ENCODE measurements around the gene PDIA5.
"Not testable (repeated sequence)": the region's sequence is repeated elsewhere in the genome, so short reads cannot be mapped to it uniquely, and the experiment has no call there.

The PDIA5 gene

GRCh38 chr3:123090728-123091531, 24.1 kb downstream of the PDIA5 start:
- FAIRE-seq: no peak
- DNase-seq (ENCODE audit: low spot score): no peak

- FAIRE-seq: no peak
- DNase-seq (ENCODE audit: low spot score): no peak
Observed at GRCh38 chr3:123092243-123092642, 25.4 kb downstream of the PDIA5 start.

DNA sequence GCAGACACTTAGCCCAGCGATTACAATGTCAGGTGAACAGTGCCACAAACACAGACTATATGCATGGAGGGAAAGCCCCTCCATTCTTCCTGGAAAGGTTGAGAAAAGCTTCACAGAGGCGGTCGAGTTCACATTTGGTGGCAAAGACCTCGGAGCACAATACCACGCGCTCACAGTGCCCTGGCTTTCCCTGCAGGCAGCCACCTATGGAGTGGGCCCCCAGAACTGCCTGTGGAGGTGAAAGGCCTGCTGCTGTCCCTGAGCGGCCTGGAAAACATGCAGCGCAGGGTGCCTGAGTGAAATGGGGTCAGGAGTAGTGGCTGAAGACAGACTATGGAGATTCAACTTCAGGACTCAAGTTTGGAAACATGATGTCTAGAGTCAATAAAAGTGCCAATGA, 26.9 kb downstream of the PDIA5 start:
- DNase-seq (ENCODE audit: low spot score): no peak
- FAIRE-seq: no peak

DNA sequence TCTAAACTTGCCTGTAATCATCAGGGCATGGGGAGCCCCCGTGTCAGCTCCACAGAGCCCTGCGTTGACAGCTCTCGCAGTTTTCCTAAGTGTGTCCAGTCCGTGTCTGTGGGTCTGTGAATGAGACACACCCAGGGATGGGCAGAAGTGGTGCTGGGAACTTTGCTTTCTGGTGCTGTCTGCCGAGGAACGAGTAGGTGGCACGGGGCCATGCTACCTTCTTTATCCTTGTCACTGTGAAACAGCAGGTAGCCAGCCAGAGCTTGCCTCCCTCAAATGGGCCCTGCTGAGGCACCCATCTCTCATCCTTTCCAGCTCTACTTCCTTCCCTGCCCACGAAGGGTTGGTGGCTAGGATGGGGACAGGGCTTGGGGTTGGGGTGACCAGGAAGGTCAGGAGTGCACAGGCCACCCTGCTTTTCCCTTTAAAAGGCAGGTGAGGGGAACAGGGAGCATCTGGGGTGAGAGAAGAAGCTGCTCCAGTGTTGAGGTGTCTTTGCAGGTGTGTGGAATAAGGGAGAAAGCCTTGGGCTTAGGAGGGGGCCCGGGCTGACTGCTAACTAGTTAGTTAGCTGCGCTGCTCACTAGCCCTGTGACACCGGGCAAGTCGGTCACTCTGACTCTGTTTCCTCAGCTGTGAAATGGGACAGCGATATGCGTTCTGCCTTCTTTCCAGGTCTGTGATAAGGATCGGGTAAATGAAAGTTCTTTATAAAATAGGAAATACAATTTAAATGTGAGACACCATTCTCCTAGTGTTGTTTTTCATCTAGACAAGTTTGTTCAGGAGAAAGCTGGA, 27.9 kb downstream of the PDIA5 start:
- DNase-seq (ENCODE audit: low spot score) (no peak), FAIRE-seq (no peak)

DNA sequence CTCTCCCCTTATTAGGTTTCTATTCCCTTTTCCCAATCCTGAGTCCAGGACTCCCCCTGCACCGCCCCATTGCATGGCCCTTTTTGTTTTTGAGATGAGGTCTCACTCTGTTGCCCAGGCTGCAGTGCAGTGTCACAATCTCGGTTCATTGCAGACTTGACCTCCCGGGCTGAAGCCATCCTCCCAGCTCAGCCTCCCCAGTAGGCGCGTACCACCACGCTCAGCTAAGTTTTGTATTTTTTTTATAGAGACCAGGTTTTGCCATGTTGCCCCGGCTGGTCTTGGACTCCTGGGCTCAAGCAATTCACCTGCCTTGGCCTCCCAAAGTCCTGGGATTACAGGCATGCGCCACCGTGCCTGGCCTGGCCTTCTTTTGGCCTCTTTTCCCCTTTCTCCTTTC, 29.3 kb downstream of the PDIA5 start:
- no peak for FAIRE-seq

GRCh38 chr3:123096731-123097130, 29.9 kb downstream of the PDIA5 start:
- FAIRE-seq (no peak), DNase-seq (ENCODE audit: low spot score) (no peak)

More for the DNA sequence above, 29.3 kb downstream of the PDIA5 start:
- no peak for DNase-seq (ENCODE audit: low spot score)

- FAIRE-seq: no peak
- DNase-seq (ENCODE audit: low spot score): no peak
Observed at GRCh38 chr3:123098426-123099330, 31.9 kb downstream of the PDIA5 start.

DNA sequence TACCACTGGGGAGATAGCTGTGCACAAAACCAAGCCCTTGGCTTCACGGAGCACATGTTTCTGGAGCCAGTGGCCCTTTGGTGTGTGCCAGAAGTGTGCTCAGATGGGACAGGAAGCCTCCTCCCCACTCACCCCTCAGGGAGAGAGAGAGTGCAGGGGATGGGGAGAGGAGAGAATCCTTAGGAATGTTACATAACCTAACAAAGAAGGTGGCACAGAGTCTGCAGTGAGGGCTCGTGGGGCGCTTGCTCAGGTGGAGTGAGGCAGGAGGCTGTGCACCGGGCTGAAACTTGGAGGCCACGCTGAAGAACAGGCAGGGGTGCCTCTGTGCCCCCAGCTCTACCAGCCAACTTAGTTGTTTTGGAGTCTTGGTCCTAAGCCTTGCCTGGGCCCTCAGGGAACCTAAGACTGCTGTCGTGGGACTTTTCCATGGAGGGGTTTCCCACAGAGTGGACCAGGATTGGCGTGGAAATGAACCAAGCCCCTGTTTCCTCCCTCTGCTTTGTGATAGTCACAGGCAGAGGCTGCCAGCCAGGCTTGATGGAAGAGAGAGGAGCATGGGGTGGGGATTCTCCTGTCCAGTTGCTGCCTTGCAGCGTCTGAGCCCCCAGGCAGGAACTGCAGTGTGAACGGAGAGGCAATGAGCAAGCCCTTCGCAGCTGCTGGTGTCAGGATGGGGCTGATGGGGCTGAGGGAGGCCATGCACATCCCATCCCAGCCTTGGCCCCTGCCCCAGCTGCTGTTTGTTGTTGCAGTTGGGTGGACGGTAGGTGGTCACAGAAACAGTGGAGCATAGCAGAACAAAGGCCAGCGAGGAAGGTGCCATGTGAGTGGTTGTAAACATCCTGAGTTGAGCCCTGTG, 32.7 kb downstream of the PDIA5 start:
- DNase-seq (ENCODE audit: low spot score): no peak
- FAIRE-seq: no peak

DNA sequence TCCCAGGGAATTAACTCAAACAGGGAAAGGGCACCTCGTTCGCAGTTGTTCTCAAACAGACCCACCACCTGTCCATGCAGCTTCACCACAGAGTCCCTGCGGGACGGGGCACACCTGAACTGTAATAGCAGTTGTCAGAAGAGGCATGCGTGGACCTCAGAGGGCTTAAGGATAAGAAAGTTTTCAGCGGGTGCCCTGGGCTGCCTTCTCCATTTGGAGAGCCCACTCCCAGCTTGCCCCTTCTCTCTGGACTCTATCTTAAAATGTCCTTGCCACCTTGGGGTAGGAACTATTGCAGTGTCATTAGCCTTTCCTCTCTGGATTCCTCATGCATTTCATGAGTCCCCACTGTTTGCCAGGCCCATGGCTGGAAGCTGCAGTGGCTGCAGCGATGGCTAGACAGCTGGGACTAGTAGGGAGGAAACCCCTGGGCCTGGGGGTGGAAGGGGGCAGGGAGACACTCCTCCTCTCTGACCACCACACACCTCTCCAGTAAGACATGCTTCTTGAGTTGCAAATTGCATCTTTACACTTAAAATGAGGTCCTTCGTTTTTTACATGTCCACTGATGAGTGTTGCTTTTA, 33.5 kb downstream of the PDIA5 start:
- no peak for DNase-seq (ENCODE audit: low spot score)
- no peak for FAIRE-seq

- no peak for DNase-seq (ENCODE audit: low spot score)
- no peak for FAIRE-seq
Observed at GRCh38 chr3:123102249-123102648, 35.4 kb downstream of the PDIA5 start.

DNA sequence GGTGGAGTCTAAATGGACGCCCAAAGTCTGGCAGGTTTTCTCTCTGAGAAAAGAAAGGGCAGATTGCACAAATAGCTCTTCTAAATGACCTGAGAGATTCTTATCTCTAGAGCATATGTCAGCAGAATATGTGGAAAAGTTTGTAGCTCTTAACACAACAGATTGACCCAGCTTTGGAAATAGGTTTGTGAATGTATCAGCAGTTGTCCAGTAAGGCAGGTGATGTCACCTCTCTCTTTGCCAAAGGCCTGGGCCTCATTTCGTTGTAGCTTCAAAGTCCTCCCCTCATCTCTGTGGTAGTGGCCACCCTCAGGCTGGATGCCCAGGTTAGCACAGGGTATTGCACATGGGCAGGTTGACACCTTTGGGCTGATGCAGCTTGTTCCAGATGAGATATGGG, 36.0 kb downstream of the PDIA5 start:
- no peak for FAIRE-seq

GRCh38 chr3:123104550-123104949, 37.7 kb downstream of the PDIA5 start:
- FAIRE-seq (no peak), DNase-seq (ENCODE audit: low spot score) (peak; percentile 36)

More for the DNA sequence above, 36.0 kb downstream of the PDIA5 start:
- no peak for DNase-seq (ENCODE audit: low spot score)

- FAIRE-seq: no peak
- DNase-seq (ENCODE audit: low spot score): no peak
Observed at GRCh38 chr3:123105201-123106189, 38.7 kb downstream of the PDIA5 start.

- FAIRE-seq (no peak), DNase-seq (ENCODE audit: low spot score) (no peak)
Observed at GRCh38 chr3:123110282-123110975, 43.6 kb downstream of the PDIA5 start.

DNA sequence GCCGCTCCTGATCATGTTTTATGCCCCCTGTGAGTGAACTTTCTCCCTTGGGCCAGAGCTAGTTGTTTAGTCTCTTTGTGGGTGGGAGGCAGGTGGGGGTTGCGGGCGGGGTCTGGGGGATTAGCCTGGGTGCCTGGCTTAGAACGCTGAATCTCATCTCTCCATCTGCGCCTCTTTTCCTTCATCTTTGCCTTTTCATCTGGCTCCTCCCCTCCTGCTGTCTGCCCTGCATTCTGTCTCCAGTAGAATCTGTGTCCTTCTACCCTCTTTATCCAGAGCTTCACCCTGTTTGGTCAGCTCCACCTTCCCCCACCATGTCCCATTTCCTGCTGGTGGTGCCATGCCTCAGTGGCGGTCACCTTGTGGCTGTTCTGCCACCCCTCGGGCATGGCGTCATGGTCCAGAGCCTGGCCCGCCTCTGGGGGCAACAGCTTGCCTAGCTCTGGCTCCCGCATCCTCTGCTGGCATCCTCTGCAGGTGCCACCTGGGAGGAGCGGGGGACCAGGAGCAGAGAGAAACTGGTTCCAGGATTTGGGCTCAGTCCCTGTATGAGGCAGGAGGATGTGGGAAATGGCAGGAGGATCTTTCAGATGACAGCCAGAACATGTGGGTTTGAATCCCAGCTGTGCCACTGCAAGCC, 44.3 kb downstream of the PDIA5 start:
- FAIRE-seq: no peak
- no peak for DNase-seq (ENCODE audit: low spot score)

GRCh38 chr3:123111640-123112039, 44.8 kb downstream of the PDIA5 start:
- no peak for DNase-seq (ENCODE audit: low spot score)
- no peak for FAIRE-seq

DNA sequence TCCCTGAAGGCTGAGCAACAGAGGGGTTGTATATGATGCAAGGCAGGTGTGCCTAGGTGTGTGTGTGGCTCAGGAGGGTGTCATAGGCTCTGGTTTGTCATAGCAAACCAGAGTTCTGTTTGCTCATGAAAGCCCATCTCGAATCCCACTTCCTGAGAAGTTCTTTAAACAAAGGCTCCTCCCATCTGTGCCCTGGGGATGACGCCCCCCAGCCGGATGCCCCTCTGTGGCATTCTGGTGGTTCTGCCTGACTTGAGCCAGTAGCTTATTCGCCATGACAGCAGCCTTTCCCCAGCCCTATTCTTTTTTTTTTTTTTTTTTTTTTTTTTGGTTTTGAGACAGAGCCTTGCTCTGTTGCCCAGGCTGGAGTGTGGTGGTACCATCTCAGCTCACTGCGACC, 45.4 kb downstream of the PDIA5 start:
- no peak for FAIRE-seq
- DNase-seq (ENCODE audit: low spot score): no peak

DNA sequence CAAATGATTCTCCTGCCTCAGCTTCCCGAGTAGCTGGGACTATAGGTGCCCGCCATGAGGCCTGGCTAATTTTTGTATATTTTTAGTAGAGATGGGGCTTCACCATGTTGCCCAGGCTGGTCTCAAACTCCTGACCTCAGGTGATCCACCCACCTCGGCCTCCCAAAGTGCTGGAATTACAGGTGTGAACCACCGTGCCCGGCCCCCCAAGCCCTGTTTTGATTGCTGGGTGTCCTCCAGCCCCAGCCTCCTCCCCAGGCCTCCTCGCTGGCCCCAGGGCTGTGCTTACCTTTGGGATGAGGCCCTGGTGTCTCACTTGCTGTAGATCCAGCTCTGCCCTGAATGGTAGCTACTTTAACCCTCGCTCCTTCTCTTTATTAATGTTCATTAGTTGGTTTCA, 45.8 kb downstream of the PDIA5 start:
- not testable (repeated sequence) for FAIRE-seq; DNase-seq (ENCODE audit: low spot score)
